NCI-H2196 (cell line): ENCODE data around the gene MAN2A2.
"Not testable (repeated sequence)": the region's sequence is repeated elsewhere in the genome, so short reads cannot be mapped to it uniquely, and the experiment has no call there.

Experiments used
- DNase-seq: peaks from one replicate; lab custom pipeline; 2025; ENCODE audit not compliant: unreplicated experiment; lab: John Stamatoyannopoulos, UW

Gene MAN2A2

GRCh38 chr15:90871139-90871715, 31.9 kb upstream of the MAN2A2 start:
- DNase-seq: no peak

- no peak for DNase-seq
Observed at GRCh38 chr15:90871716-90872485, 31.2 kb upstream of the MAN2A2 start.

GRCh38 chr15:90872486-90873184, 30.5 kb upstream of the MAN2A2 start:
- no peak for DNase-seq

GRCh38 chr15:90873488-90873997, 29.6 kb upstream of the MAN2A2 start:
- no peak for DNase-seq

GRCh38 chr15:90873998-90874605, 29.0 kb upstream of the MAN2A2 start:
- DNase-seq: peak; percentile 51

- DNase-seq: not testable (repeated sequence)
Observed at GRCh38 chr15:90874986-90875385, 28.1 kb upstream of the MAN2A2 start.

- DNase-seq: no peak
Observed at GRCh38 chr15:90875549-90875981, 27.5 kb upstream of the MAN2A2 start.

- DNase-seq: no peak
Observed at GRCh38 chr15:90876046-90876445, 27.1 kb upstream of the MAN2A2 start.

GRCh38 chr15:90876512-90877170, 26.5 kb upstream of the MAN2A2 start:
- no peak for DNase-seq

- no peak for DNase-seq
Observed at GRCh38 chr15:90877315-90877714, 25.8 kb upstream of the MAN2A2 start.

GRCh38 chr15:90877996-90878395, 25.1 kb upstream of the MAN2A2 start:
- DNase-seq: no peak

- no peak for DNase-seq
Observed at GRCh38 chr15:90878660-90879059, 24.4 kb upstream of the MAN2A2 start.

GRCh38 chr15:90879730-90880366, 23.3 kb upstream of the MAN2A2 start:
- DNase-seq: no peak

- DNase-seq: no peak
Observed at GRCh38 chr15:90880381-90881145, 22.5 kb upstream of the MAN2A2 start.

GRCh38 chr15:90881181-90881977, 21.7 kb upstream of the MAN2A2 start:
- DNase-seq: no peak

- no peak for DNase-seq
Observed at GRCh38 chr15:90881978-90882721, 21.0 kb upstream of the MAN2A2 start.

- DNase-seq: no peak
Observed at GRCh38 chr15:90882781-90883525, 20.1 kb upstream of the MAN2A2 start.
